Fibroblast of lung (primary cell): ENCODE results near the gene SLC25A42.

ENCODE experiments used
- CTCF ChIP-seq, 2 donors: IDR thresholded peaks in 1 of 2; conservative IDR thresholded peaks in 1 of 2; 1 replicate in 1 of 2; 2 replicates in 1 of 2; pipeline ENCODE4 v1.5.1; 2011 to 2012; ENCODE audit warnings: low read length in 2 of 2, control low read depth in 1 of 2, inconsistent platforms in 1 of 2, low read depth in 1 of 2, mild to moderate bottlenecking in 1 of 2
- EZH2 ChIP-seq: IDR thresholded peaks from 2 replicates; pipeline ENCODE4 v1.5.1; 2012; ENCODE audit warnings: low read length, control low read depth, mild to moderate bottlenecking; ENCODE audit errors: missing control alignments

GRCh38 chr19:19146865-19147264, 83.1 kb downstream of the SLC25A42 start:
- TF ChIP-seq CTCF (conservative IDR thresholded peaks at IDR 0.05 in 1 of 2, IDR thresholded peaks at IDR 0.05 in 1 of 2; ENCODE audit: low read depth in 1 of 2, low read length in 2 of 2) (no peak), EZH2 (no peak)
